Measurements from ENCODE around the gene COMP.

COMP gene

DNA sequence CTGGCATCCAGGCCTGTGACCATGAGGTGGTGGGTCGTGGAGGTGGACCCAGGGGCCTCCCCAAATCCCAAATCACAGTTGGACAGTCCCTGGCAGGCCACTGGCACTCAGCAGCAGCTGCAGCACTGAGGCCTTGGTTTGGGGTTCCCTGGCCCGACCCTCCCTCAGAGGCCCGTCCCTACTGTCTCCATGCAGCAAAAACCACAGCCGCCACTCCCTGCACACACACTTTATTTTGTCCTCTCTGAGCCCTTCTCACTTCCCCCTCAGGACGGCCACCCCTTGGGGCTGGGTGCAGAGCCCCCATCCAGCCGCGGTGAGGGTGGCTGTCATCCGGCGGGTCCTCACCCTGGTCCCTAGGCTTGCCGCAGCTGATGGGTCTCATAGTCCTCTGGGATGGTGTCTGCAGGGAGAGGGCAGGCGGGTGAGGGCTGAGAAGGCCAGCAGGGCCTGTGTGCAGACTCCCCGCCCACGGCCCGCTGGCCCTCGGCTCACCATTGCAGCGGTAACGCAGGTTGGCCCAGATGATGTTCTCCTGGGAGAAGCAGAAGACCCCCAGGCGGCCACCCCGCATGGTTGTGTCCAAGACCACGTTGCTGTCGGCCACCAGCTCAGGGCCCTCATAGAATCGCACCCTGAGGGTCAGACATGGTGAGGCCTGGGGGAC, 8.4 kb downstream of the COMP start:
- DNase-seq: no peak

DNA sequence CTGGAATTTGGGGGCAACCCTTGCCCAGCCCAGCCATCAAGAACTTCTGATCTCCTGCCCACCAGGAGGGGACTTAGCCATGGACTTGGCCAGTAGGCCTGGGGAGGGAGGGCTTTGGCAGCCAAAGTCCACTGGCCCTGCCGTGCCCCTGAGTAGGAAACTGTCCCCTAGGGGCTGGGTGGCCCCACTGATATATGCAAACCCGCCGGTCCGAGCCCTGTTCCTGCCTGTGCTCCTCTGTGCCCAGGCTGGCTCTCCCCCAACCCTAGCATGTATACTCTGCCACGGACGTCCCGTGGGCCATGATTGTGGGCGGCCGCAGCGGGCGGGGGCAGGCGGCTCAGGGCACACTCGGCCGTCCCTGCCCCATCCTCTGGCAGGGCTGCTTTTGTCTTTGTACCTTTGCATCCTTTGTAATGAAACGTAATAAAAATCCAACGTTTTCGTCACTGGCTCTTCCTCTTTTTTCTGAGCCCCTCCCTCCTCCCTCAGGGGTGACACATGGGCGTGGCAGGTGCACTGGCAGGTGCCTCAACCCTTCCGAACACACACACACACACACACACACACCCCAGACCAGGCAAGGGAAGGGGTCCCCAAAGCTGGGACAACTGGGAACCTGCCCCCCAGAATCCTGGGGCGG, 9.1 kb downstream of the COMP start:
- no peak for DNase-seq

GRCh38 chr19:18781047-18781600, 10.0 kb downstream of the COMP start:
- no peak for DNase-seq

- DNase-seq: no peak
Measured at GRCh38 chr19:18780631-18781030, 10.5 kb downstream of the COMP start.

DNA sequence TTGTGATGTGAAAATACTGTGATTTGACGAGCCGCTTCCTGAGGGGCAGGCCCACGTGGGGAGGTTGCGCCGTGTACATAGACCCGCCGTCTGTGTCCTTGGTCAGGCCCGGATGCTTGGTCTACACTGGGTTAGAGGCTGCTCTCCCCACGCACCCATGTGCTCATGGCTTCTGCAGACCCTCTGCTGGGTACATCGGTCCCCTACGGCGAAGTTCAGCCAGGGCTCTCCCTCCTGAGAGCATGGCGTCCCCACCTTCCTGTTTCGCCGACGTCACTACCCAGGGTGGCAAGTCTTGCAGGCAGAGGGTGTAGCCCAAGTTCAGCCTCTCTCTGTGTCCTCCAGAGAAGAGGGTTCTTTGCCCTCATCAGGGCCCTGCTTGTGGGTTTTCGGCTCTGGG, 11.0 kb downstream of the COMP start:
- DNase-seq: no peak

GRCh38 chr19:18778826-18779495, 12.1 kb downstream of the COMP start:
- no peak for DNase-seq

GRCh38 chr19:18778076-18778389, 13.1 kb downstream of the COMP start:
- no peak for DNase-seq

GRCh38 chr19:18777301-18778075, 13.6 kb downstream of the COMP start:
- no peak for DNase-seq

- DNase-seq: no peak
Measured at GRCh38 chr19:18776736-18777135, 14.4 kb downstream of the COMP start.

DNA sequence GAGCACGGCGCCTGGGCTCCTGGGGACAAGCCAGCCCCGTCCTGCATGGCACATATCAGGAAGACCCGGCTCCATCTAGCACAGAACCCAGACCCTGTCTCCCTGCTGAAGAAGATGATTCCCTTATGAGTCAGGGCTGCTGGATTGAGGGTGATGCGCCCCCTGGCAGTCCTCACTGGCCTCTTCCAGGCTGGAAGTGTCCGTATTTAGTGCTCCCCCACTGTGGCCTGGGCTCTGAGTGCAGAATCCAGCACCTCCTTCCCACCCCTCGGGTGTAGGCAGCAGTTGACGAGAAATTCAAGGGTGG, 14.9 kb downstream of the COMP start:
- no peak for DNase-seq

DNA sequence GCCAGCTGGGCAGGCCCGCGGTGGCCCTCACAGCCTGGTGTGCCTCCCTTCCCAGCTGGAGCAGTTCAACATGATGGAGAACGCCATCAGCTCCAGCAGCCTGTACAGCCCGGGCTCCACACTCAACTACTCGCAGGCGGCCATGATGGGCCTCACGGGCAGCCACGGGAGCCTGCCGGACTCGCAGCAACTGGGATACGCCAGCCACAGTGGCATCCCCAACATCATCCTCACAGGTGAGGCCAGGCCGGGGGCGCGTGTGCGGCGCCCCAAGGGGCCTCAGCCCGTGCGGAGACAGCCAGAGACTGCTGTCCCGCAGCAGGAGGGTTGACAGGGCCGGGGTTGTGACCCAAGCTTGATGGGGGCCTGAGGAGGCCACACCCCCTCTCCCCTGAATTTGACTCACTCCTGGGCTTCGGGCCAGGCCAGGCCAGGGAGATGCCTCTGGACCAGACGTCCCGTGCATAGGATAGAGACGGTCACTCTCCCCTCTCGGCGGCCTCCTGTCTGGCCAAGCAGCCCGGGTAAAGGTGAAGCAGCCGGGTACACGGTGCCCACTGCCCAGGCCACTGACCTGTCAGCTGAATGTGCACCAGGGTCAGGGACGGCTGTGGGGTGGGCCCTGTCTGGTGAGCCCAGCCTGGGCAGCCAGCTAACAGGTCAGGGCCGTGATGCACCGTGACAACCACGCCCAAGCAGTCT, 15.4 kb downstream of the COMP start:
- DNase-seq: no peak

DNA sequence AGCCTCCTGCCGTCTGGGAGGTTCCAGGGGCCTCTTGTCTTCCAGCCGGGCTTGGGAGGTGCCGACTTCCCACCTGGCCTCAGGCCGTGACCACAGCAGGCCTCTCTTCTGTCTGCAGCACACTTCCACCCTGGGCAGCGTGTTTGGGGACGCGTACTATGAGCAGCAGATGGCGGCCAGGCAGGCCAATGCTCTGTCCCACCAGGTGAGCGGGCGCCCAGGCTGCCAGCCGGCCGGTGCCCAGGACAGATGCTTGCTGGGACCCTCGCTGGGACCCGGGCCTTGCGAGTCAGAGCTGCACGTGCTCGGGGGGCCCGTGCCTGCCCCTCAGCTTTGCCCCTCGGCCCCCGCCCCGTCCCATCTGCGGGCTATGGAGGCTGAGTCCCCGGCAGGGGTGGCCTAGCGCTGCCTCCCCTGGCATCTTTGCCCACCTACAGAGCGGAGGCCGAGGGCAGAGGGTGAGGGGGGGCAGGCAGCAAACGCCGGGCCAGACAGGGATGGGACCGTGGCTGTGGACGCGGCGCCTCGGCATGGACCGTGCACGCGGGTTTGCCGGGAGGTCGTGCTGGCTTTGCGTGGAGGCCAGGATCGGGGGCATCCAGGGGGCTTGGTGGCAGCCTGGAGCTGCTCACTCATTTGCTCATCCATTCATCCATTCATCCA, 16.2 kb downstream of the COMP start:
- DNase-seq: no peak

GRCh38 chr19:18774107-18774506, 17.0 kb downstream of the COMP start:
- DNase-seq: no peak

- DNase-seq: no peak
Measured at GRCh38 chr19:18773682-18774081, 17.4 kb downstream of the COMP start.

DNA sequence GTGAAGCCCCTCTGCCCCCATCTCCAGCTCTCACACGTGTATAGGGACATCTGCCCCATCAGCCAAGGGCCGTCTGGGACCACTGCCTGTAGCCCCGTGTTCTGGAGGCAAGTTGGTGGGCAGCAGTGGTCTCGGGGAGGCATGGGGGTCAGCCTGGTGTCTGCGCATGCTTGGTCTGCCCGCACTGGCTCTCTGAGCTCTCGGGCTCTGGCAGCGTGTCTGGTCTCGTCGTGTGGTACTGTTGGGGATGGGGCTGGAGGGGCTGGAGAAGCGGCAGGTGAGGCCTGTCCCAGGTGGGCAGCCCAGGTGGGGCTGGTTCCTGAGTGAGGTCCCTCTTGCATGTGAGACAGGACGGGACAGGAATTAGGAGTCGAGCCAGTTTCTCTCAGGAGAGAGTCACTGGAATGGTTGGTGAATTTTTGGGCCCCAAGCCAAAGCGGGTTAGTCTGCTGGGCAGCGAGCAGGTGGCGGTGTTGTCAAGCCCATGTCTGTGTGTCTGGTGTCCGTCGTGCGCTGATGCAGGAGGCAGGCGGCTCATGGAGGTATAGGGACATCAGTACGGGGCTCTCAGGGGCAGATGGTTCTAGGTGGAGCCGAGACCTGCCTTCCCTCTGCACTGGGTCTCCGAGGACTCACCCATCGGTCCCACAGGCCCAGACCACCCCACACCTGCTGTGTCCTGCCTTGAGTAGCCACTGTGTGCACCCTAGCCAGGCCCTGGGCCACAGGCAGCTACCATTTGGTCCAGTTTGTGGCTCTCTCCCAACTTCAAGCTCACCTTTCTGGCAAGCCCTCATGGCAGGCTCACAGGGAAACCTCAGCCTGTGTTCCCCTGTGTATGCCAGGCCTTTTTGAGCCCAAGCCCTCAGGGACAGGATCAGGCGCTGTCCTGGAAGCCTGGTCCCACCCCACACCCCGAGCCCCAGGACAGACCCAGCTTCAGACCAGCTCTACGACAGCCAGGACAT, 18.2 kb downstream of the COMP start:
- no peak for DNase-seq

- DNase-seq: no peak
Measured at GRCh38 chr19:18771328-18772242, 19.5 kb downstream of the COMP start.

GRCh38 chr19:18770663-18771327, 20.3 kb downstream of the COMP start:
- no peak for DNase-seq

DNA sequence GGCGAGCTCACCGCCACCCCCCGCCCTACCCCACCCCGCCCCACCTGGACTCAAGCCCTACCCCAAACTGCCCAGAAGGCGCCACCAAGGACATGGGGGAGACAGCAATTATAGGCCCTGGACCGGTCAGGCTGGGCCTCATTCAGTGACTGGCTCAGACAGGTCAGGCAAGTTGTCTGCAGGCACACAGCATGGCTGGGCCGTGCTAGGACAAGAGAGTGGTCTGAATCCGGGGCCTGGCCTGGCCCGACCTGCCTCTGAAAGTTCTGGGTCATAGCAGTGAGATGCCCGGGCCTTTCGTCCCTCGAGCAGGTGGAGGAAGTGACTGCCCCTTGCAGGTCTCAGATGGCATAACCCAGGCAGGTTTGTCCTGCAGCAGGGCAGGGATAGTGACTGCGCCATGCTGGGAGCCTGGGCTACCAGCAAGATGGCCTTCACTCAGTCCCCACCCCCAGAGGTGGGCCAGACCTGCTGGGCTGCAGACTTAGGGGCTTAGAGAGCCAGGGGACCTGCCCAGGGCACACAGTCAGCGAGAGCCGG, 21.0 kb downstream of the COMP start:
- no peak for DNase-seq

Data from hippocampal formation (tissue), 2 donors.